Measurements from ENCODE around the gene AGK.

AGK gene

GRCh38 chr7:141702047-141702567 is 150.9 kb downstream of the AGK start, which contains the start of gene DENND11:
Gene DENND11 (minus strand): TSS chr7:141702166. CDS start chr7:141702153, 13 bp downstream.
- no peak within 1 kb of the TSS for H3K27ac ChIP-seq
- peak within 1 kb of the TSS; percentile 40 for H3K4me3 ChIP-seq (ENCODE audit: low read depth, low read length)
- peak; percentile 11 for DNase-seq
- no peaks in the 10 kb centered on the region for H3K9me3 ChIP-seq (ENCODE audit: severe bottlenecking)
- no peak for TF ChIP-seq CTCF (IDR thresholded peaks at IDR 0.05; ENCODE audit: low read depth, low read length)
- H3K36me3 ChIP-seq, result no peaks in the 10 kb centered on the region
- H3K27me3 ChIP-seq (ENCODE audit: insufficient read depth, low read depth, severe bottlenecking), result peaks cover 67% of the 10 kb centered on the region

GRCh38 chr7:141702892-141703291 is 151.7 kb downstream of the AGK start:
- H3K4me3 ChIP-seq (ENCODE audit: low read depth, low read length), result no peak overlapping the region
- no peak for DNase-seq
- H3K9me3 ChIP-seq (ENCODE audit: severe bottlenecking), result no peaks in the 10 kb centered on the region

GRCh38 chr7:141704112-141704511 is 152.9 kb downstream of the AGK start:
- Histone ChIP-seq H3K27me3 (ENCODE audit: insufficient read depth, low read depth, severe bottlenecking) (peaks cover 56% of the 10 kb centered on the region), H3K36me3 (no peaks in the 10 kb centered on the region), H3K27ac (no peak overlapping the region), H3K4me3 (ENCODE audit: low read depth, low read length) (no peak overlapping the region), H3K9me3 (ENCODE audit: severe bottlenecking) (no peaks in the 10 kb centered on the region)
- no peak for DNase-seq
- no peak for TF ChIP-seq CTCF (IDR thresholded peaks at IDR 0.05; ENCODE audit: low read depth, low read length)

More at GRCh38 chr7:141702892-141703291, 151.7 kb downstream of the AGK start:
- no peak overlapping the region for H3K27ac ChIP-seq
- no peak for TF ChIP-seq CTCF (IDR thresholded peaks at IDR 0.05; ENCODE audit: low read depth, low read length)
- no peaks in the 10 kb centered on the region for H3K36me3 ChIP-seq
- H3K27me3 ChIP-seq (ENCODE audit: insufficient read depth, low read depth, severe bottlenecking), result peaks cover 63% of the 10 kb centered on the region

- Histone ChIP-seq H3K27me3 (ENCODE audit: insufficient read depth, low read depth, severe bottlenecking) (peaks cover 50% of the 10 kb centered on the region), H3K4me3 (ENCODE audit: low read depth, low read length) (no peak overlapping the region), H3K9me3 (ENCODE audit: severe bottlenecking) (no peaks in the 10 kb centered on the region), H3K36me3 (no peaks in the 10 kb centered on the region), H3K27ac (no peak overlapping the region)
- no peak for TF ChIP-seq CTCF (IDR thresholded peaks at IDR 0.05; ENCODE audit: low read depth, low read length)
- no peak for DNase-seq
These were observed 153.5 kb downstream of the AGK start for GRCh38 chr7:141704741-141705140.
